ENCODE data around the gene SCARB1.
"Not testable (repeated sequence)": the region's sequence is repeated elsewhere in the genome, so short reads cannot be mapped to it uniquely, and the experiment has no call there.

DNA sequence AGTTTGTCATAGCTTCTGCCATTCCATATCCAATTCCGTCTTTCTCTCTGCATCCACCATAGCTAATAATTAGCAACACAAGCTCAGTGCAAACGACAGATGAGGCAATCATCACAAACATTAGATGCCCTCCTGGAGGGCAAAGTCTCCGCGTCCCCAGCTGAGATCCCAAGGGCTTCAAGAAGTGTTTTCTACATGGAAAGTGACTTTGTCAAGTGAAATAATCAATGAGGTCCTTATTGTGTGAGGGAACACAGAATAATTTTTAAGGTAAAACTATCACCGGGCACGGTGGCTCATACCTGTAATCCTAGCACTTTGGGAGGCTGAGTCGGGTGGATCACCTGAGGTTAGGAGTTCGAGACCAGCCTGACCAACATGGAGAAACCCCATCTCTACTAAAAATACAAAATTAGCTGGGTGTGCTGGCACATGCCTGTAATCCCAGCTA is 36.7 kb upstream of the SCARB1 start:
- TF ChIP-seq POLR2AphosphoS5 (IDR thresholded peaks at IDR 0.05; ENCODE audit: low read depth): not testable (repeated sequence)
- TF ChIP-seq, protein P1, sequence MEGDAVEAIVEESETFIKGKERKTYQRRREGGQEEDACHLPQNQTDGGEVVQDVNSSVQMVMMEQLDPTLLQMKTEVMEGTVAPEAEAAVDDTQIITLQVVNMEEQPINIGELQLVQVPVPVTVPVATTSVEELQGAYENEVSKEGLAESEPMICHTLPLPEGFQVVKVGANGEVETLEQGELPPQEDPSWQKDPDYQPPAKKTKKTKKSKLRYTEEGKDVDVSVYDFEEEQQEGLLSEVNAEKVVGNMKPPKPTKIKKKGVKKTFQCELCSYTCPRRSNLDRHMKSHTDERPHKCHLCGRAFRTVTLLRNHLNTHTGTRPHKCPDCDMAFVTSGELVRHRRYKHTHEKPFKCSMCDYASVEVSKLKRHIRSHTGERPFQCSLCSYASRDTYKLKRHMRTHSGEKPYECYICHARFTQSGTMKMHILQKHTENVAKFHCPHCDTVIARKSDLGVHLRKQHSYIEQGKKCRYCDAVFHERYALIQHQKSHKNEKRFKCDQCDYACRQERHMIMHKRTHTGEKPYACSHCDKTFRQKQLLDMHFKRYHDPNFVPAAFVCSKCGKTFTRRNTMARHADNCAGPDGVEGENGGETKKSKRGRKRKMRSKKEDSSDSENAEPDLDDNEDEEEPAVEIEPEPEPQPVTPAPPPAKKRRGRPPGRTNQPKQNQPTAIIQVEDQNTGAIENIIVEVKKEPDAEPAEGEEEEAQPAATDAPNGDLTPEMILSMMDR (IDR thresholded peaks at IDR 0.05; ENCODE audit: insufficient read depth, low read length): not testable (repeated sequence)

All from HL-60 (cell line).